HFFc6 (cell line): ENCODE results near the gene TWF2. TPM values are rescaled to one million over a fixed set of nuclear protein-coding genes. Genes with fewer than 3 reads are reported as not detected.
"Not testable (repeated sequence)": the region's sequence is repeated elsewhere in the genome, so short reads cannot be mapped to it uniquely, and the experiment has no call there.

Experiments
- DNase-seq: peaks from one replicate; pipeline ENCODE4 v3.0.0-alpha.2; 2018
- H3K27ac Mint-ChIP-seq: 2 replicates; pipeline ENCODE4 v1.8.0; 2020; ENCODE audit warnings: mild to moderate bottlenecking, mixed read lengths
- H3K27me3 Mint-ChIP-seq: 2 replicates; pipeline ENCODE4 v1.8.0; 2021; ENCODE audit warnings: mild to moderate bottlenecking, moderate library complexity, mixed read lengths; ENCODE audit not compliant: insufficient read depth
- H3K36me3 Mint-ChIP-seq: 2 replicates; pipeline ENCODE4 v1.8.0; 2021; ENCODE audit warnings: low read depth, mixed read lengths
- H3K4me1 Mint-ChIP-seq: 2 replicates; pipeline ENCODE4 v1.8.0; 2020; ENCODE audit warnings: low read depth, mixed read lengths
- H3K4me3 Mint-ChIP-seq: 2 replicates; pipeline ENCODE4 v1.8.0; 2020; ENCODE audit warnings: mild to moderate bottlenecking, moderate library complexity, mixed read lengths
- H3K9me3 Mint-ChIP-seq: 2 replicates; pipeline ENCODE4 v1.8.0; 2020; ENCODE audit warnings: mild to moderate bottlenecking, mixed read lengths
- total RNA-seq, 6 experiments: library from RNA; stranded (reverse); fragmentation: NEBNext Ultra II Directional; extraction: Animal tissue kit (Norgen Biotek cat#: 25700); gene quantifications; 2 replicates in 1 of 6; 3 replicates in 5 of 6; pipeline ENCODE4 v1.2.3, GENCODE V29; 2021
- TF ChIP-seq, protein P1 (sequence below): fragments of 200-600 bp; sonication (generic); IDR thresholded peaks from 2 replicates; pipeline ENCODE4 v1.5.0; 2021; ENCODE audit warnings: antibody characterized with exemption, mild to moderate bottlenecking

TWF2 gene
- total RNA-seq, 6 experiments from 2014 or later = 73.9 to 83.0 (median 80.7) TPM

DNA sequence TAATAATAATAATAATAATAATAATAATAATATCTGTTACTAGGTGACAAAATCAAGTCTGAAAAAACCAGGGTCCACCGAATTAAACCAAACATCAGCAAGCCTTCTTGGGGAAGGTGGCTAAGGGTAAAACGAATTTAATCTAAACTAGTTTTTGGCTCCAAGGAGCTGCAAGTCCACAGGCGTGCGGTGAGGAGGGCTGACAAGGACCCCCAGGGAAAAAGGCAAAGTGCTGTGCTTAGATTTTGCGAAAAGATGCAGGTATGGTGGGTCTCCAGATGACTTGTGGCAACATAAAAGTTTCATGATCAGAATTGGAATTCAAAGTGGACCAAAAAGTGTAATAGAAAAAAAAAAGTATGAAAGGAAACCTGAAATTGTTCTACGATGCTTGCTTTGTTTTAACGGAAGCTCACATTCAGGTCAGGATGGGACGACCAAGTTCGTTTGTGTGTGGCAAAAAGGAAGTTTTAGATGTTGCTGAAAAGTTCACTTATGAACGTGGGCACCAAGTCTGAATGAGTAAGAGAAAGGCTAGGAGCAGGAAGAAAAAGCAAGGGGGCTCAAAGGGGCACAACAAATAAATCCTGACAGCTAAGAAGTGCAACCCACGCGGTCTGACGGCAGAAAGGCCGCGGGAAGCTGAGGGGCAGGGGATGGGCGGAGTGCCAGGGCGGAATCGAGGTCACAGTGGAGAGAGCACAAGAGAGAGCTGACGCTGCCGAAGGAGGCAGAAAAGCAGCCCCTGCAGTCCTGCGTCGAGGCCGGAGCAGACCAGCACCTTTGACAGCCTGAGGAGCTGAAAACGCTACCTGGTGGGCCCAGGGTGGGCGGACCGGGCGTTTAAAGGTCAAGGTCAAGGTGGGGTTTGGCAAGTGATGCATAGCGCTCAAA is 38.4 kb upstream of the TWF2 start:
- peak; percentile 48 for DNase-seq
- Mint-ChIP-seq H3K36me3 (peaks cover 36% of the 10 kb centered on the region), H3K9me3 (no peaks in the 10 kb centered on the region), H3K27me3 (peaks cover 4% of the 10 kb centered on the region; the same call in 1 of the 2 replicates), H3K4me1 (peaks cover 67% of the 10 kb centered on the region), H3K27ac (peak overlapping the region; percentile 95), H3K4me3 (peak overlapping the region; percentile 97)
- TF ChIP-seq, protein P1, sequence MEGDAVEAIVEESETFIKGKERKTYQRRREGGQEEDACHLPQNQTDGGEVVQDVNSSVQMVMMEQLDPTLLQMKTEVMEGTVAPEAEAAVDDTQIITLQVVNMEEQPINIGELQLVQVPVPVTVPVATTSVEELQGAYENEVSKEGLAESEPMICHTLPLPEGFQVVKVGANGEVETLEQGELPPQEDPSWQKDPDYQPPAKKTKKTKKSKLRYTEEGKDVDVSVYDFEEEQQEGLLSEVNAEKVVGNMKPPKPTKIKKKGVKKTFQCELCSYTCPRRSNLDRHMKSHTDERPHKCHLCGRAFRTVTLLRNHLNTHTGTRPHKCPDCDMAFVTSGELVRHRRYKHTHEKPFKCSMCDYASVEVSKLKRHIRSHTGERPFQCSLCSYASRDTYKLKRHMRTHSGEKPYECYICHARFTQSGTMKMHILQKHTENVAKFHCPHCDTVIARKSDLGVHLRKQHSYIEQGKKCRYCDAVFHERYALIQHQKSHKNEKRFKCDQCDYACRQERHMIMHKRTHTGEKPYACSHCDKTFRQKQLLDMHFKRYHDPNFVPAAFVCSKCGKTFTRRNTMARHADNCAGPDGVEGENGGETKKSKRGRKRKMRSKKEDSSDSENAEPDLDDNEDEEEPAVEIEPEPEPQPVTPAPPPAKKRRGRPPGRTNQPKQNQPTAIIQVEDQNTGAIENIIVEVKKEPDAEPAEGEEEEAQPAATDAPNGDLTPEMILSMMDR = no peak; the same call in 1 of the 2 replicates

DNA sequence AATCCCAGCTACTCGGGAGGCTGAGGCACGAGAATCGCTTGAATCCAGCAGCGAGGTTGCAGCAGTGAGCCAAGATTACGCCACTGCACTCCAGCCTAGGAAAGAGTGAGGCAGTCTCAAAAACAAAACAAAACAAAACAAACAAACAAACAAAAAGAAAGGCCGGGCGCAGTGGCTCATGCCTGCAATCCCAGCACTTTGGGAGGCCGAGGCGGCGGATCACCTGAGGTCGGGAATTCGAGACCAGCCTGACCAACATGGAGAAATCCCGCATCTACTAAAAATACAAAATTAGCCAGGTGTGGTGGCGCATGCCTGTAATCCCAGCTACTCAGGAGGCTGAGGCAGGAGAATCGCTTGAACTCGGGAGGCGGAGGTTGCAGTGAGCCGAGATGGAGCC is 35.8 kb upstream of the TWF2 start:
- H3K9me3 Mint-ChIP-seq, DNase-seq, H3K4me3 Mint-ChIP-seq, H3K27ac Mint-ChIP-seq, H3K27me3 Mint-ChIP-seq: not testable (repeated sequence)
- H3K4me1 Mint-ChIP-seq = peaks cover 70% of the 10 kb centered on the region
- H3K36me3 Mint-ChIP-seq = peaks cover 36% of the 10 kb centered on the region

DNA sequence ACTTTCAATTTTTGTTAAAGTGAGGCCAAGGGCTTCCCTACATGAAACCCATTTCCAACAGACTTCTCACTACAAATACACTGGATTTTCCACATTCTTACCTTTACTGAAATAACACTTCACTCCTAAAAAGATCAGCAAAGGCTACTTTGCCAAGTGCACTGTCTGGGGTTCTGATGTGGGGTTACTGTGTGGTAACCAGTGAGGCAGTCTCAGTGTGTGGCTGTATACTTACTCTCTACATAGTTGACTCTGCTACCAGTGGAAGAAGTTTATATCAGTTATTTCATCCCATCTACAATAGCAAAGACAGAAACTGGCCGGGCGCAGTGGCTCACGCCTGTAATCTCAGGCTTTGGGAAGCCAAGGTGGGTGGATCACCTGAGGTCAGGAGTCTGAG is 33.9 kb upstream of the TWF2 start:
- Mint-ChIP-seq H3K27ac (peak overlapping the region; percentile 51; the same call in 1 of the 2 replicates), H3K4me1 (peaks cover 58% of the 10 kb centered on the region), H3K4me3 (no peak overlapping the region)

GRCh38 chr3:52272172-52272571 is 33.2 kb upstream of the TWF2 start:
- not testable (repeated sequence) for H3K27me3 Mint-ChIP-seq, DNase-seq, H3K4me3 Mint-ChIP-seq, H3K9me3 Mint-ChIP-seq
- H3K36me3 Mint-ChIP-seq = peaks cover 38% of the 10 kb centered on the region
- H3K4me1 Mint-ChIP-seq = peaks cover 65% of the 10 kb centered on the region
- peak overlapping the region; percentile 16; the same call in 1 of the 2 replicates for H3K27ac Mint-ChIP-seq

More for the DNA sequence above, 33.9 kb upstream of the TWF2 start:
- TF ChIP-seq, protein P1 = no peak
- no peak for DNase-seq
- Mint-ChIP-seq H3K36me3 (peaks cover 39% of the 10 kb centered on the region), H3K9me3 (no peaks in the 10 kb centered on the region), H3K27me3 (no peaks in the 10 kb centered on the region)

GRCh38 chr3:52270252-52270754 is 31.3 kb upstream of the TWF2 start:
- peak overlapping the region; percentile 22 for H3K27ac Mint-ChIP-seq
- no peaks in the 10 kb centered on the region for H3K9me3 Mint-ChIP-seq
- H3K4me3 Mint-ChIP-seq = no peak overlapping the region
- peaks cover 50% of the 10 kb centered on the region for H3K4me1 Mint-ChIP-seq
- no peaks in the 10 kb centered on the region; the same call in 1 of the 2 replicates for H3K27me3 Mint-ChIP-seq
- TF ChIP-seq, protein P1 = no peak
- no peak for DNase-seq
- peaks cover 42% of the 10 kb centered on the region for H3K36me3 Mint-ChIP-seq

DNA sequence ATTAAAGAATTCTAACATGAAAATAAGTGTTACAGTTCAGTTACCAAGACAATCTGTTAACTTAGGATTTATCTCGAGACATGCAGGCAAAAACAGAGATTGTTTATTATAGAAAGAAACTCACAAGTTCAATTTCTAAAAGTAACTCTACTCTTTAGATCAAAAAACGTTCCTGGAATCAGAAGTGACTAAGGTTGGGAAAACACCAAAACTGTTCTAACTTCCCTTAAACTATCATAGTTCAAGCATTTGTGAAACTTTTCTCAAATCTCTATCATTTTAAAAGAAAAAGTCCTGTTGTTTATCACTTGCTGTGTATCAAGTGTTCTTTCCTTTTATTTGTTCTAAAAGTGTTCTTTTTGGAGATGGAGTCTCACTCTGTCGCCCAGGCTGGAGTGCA is 30.8 kb upstream of the TWF2 start:
- Mint-ChIP-seq H3K36me3 (peaks cover 42% of the 10 kb centered on the region), H3K27ac (no peak overlapping the region), H3K9me3 (no peaks in the 10 kb centered on the region), H3K4me1 (peaks cover 46% of the 10 kb centered on the region), H3K27me3 (peaks cover 1% of the 10 kb centered on the region; the same call in 1 of the 2 replicates), H3K4me3 (no peak overlapping the region)
- TF ChIP-seq, protein P1 = no peak
- DNase-seq = no peak
